Thymus (tissue), 14 donors: ENCODE data around the gene CYP2J2. TPM values are rescaled to one million over a fixed set of nuclear protein-coding genes. Genes with fewer than 3 reads are reported as not detected.
"Not testable (repeated sequence)": the region's sequence is repeated elsewhere in the genome, so short reads cannot be mapped to it uniquely, and the experiment has no call there.

ENCODE experiments used
- DNase-seq, 9 donors: peaks; one replicate each; pipeline ENCODE4 v3.0.0-alpha.2; 2013; ENCODE audit warnings: low spot score in 9 of 9, low read depth in 6 of 9, missing footprints in 1 of 9
- H3K27ac ChIP-seq, 2 donors: one replicate each; pipeline ENCODE4 v1.5.1; 2013; ENCODE audit warnings: control low read depth in 1 of 2, low read depth in 1 of 2, low read length in 1 of 2, mild to moderate bottlenecking in 1 of 2, moderate library complexity in 1 of 2
- H3K27me3 ChIP-seq, 2 donors: one replicate each; pipeline ENCODE4 v1.5.1; 2013; ENCODE audit warnings: low read length in 1 of 2; ENCODE audit not compliant: control insufficient read depth in 2 of 2, insufficient read depth in 1 of 2
- H3K36me3 ChIP-seq, 2 donors: one replicate each; pipeline ENCODE4 v1.5.1; 2013; ENCODE audit warnings: low read length in 1 of 2, mild to moderate bottlenecking in 1 of 2, moderate library complexity in 1 of 2; ENCODE audit not compliant: control insufficient read depth in 2 of 2, insufficient read depth in 2 of 2
- H3K4me1 ChIP-seq, 2 donors: one replicate each; pipeline ENCODE4 v1.5.1; 2013; ENCODE audit warnings: low read length in 2 of 2; ENCODE audit not compliant: control insufficient read depth in 2 of 2, insufficient read depth in 2 of 2
- H3K4me3 ChIP-seq, 2 donors: one replicate each; pipeline ENCODE4 v1.5.1; 2013; ENCODE audit warnings: low read length in 2 of 2, control low read depth in 1 of 2, mild to moderate bottlenecking in 1 of 2
- H3K9me3 ChIP-seq, 2 donors: one replicate each; pipeline ENCODE4 v1.5.1; 2013; ENCODE audit warnings: low read length in 1 of 2, mild to moderate bottlenecking in 1 of 2; ENCODE audit not compliant: control insufficient read depth in 2 of 2, insufficient read depth in 1 of 2
- WGBS: extraction: QIAGEN DNeasy Blood & Tissue Kit; methylation state at CpG from one replicate; pipeline ENCODE4 v1.1.7; 2013; 5-methylcytosine and 5-hydroxymethylcytosine counted together
- long read RNA-seq, 10 donors: transcript quantifications; one replicate each; lab custom pipeline, GENCODE V29; 2026
- polyA plus RNA-seq: library from polyadenylated mRNA; stranded (reverse); fragments of 200-250 nt; gene quantifications from one replicate; pipeline ENCODE4 v1.2.3, GENCODE V29; 2013
- total RNA-seq: library from RNA; stranded (reverse); fragments of 120-200 nt; gene quantifications from one replicate; pipeline ENCODE4 v1.2.4, GENCODE V29; 2013
- donor health status: healthy.

The CYP2J2 gene, protein sequence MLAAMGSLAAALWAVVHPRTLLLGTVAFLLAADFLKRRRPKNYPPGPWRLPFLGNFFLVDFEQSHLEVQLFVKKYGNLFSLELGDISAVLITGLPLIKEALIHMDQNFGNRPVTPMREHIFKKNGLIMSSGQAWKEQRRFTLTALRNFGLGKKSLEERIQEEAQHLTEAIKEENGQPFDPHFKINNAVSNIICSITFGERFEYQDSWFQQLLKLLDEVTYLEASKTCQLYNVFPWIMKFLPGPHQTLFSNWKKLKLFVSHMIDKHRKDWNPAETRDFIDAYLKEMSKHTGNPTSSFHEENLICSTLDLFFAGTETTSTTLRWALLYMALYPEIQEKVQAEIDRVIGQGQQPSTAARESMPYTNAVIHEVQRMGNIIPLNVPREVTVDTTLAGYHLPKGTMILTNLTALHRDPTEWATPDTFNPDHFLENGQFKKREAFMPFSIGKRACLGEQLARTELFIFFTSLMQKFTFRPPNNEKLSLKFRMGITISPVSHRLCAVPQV
- total RNA-seq: 1.1 TPM
- polyA plus RNA-seq: 2.8 TPM
- long read RNA-seq, donor 1: 0 reads
- long read RNA-seq, donor 2, partial matches to known transcripts: 0 of 1 reads
- long read RNA-seq, donor 2, other reads (novel, unspliced or antisense): 0 of 1 reads
- long read RNA-seq, donor 3: 0 reads
- long read RNA-seq, donor 4, partial matches to known transcripts: 0 of 1 reads
- long read RNA-seq, donor 4, other reads (novel, unspliced or antisense): 0 of 1 reads
- long read RNA-seq, donor 5: 0 reads
- long read RNA-seq, donor 6: 0 reads
- long read RNA-seq, donor 7: 0 reads
- long read RNA-seq, donor 8: 0 reads
- long read RNA-seq, donor 9: 0 reads
- long read RNA-seq, donor 10: 0 reads

DNA sequence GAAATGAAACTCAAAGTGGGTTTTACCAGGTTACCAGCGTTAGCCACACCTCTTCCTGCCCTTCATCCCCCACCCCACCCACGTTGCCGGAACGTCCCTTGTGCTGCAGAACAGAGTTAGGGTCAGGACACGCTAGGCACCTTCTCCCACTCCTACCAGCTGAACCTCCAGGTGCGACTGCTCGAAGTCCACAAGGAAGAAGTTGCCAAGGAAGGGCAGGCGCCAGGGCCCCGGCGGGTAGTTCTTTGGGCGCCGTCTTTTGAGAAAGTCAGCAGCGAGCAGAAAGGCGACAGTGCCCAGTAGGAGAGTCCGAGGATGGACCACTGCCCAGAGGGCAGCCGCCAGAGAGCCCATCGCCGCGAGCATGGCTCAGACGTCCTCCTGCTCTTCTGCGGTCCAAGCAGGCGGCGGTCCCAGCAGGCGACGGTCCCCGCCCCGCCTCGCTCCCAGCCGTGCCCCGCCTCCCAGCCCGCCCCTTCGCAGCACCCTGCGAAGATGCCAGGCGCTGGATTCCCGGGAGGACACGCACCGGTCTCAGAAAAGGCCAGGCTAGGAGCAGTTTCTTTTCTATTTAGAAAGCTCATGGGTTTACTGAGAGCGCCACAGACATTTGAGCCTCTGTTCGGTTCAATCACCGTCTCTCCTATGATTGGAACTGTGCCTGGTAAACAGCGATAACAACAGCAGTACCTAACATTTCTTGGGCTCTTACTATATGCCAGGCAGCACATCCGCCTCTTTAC is at the start of gene CYP2J2:
Gene CYP2J2 (minus strand): TSS at position 393 of the 743 bp plus-strand sequence. CDS start 27 bp downstream, at position 366.
- Histone ChIP-seq H3K27me3 (peaks cover 5 to 23% of the 10 kb centered on the region in 2 donors), H3K4me3 (peak within 1 kb of the TSS; percentile 48 to 50), H3K4me1 (no peaks in the 10 kb centered on the region), H3K36me3 (no peaks in the 10 kb centered on the region), H3K27ac (no peak within 1 kb of the TSS), H3K9me3 (no peaks in the 10 kb centered on the region)
- 3% methylated on average over 42 of the region's 42 CpGs for WGBS
- DNase-seq: peak in 4 of 9 donors; percentile 2 to 37 (median 14)

- H3K9me3 ChIP-seq: no peaks in the 10 kb centered on the region
- H3K4me3 ChIP-seq: no peak overlapping the region
- H3K27ac ChIP-seq: no peak overlapping the region
- WGBS: 98% methylated on average over 1 of the region's 1 CpG
- peaks cover 0 to 8% of the 10 kb centered on the region in 2 donors for H3K4me1 ChIP-seq
- DNase-seq: no peak
- peaks cover 0 to 13% of the 10 kb centered on the region in 2 donors for H3K27me3 ChIP-seq
- H3K36me3 ChIP-seq: no peaks in the 10 kb centered on the region
Observed at GRCh38 chr1:59973719-59974118, 47.1 kb upstream of the CYP2J2 start.

GRCh38 chr1:59972216-59972927 is 45.8 kb upstream of the CYP2J2 start:
- Histone ChIP-seq H3K27me3 (peaks cover 0 to 13% of the 10 kb centered on the region in 2 donors), H3K4me3 (no peak overlapping the region), H3K36me3 (no peaks in the 10 kb centered on the region), H3K27ac (no peak overlapping the region), H3K9me3 (no peaks in the 10 kb centered on the region), H3K4me1 (peaks cover 0 to 22% of the 10 kb centered on the region in 2 donors)
- DNase-seq: no peak
- 96% methylated on average over 20 of the region's 20 CpGs for WGBS

DNA sequence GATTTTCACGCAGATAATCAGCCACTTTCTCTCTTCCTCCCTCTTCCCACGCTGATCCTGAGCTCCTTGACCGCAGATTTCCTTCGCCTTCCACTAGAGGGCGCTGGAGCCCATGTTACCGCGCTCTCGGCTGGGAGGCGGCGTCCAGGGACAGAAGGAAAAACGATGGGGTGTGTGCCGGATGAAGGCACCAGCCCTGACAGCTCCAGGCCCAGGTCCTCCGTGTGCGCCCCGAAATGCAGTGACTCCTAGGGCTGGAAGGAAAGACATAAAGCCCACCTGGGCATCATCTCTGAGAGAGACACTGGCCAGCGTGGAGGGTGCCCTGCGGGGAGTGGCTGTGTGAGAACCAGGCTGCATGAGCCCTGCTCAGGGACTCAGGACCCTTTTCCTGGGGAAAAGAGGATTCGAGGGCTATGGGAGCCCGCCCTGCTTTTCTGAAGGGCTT is 44.9 kb upstream of the CYP2J2 start:
- Histone ChIP-seq H3K27ac (no peak overlapping the region), H3K27me3 (peaks cover 0 to 11% of the 10 kb centered on the region in 2 donors), H3K4me3 (no peak overlapping the region), H3K9me3 (no peaks in the 10 kb centered on the region), H3K36me3 (no peaks in the 10 kb centered on the region), H3K4me1 (peaks cover 0 to 28% of the 10 kb centered on the region in 2 donors)
- WGBS: 15% methylated on average over 19 of the region's 19 CpGs
- peak in 6 of 9 donors; percentile 37 to 68 (median 44) for DNase-seq

DNA sequence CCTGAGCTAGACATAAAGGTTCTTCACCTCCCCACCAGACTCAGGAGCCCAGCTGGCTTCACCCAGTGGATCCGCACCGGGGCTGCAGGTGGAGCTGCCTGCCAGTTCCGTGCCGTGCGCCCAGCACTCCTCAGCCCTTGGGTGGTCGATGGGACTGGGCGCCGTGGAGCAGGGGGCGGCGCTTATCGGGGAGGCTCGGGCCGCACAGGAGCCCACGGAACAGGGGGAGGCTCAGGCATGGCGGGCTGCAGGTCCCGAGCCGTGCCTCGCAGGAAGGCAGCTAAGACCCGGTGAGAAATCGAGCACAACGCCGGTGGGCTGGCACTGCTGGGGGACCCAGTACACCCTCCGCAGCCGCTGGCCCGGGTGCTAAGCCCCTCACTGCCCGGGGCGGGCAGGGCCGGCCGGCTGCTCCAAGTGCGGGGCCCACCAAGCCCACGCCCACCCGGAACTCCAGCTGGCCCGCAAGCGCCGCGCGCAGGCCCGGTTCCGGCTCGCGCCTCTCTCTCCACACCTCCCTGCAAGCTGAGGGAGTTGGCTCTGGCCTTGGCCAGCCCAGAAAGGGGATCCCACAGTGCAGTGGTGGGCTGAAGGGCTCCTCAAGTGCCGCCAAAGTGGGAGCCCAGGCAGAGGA is 43.1 kb upstream of the CYP2J2 start:
- H3K27me3 ChIP-seq, DNase-seq, H3K27ac ChIP-seq, H3K36me3 ChIP-seq, H3K4me3 ChIP-seq, H3K9me3 ChIP-seq: not testable (repeated sequence)
- 97% methylated on average over 42 of the region's 42 CpGs for WGBS
- peaks cover 0 to 28% of the 10 kb centered on the region in 2 donors for H3K4me1 ChIP-seq

GRCh38 chr1:59968746-59969145 is 42.2 kb upstream of the CYP2J2 start:
- peaks cover 0 to 28% of the 10 kb centered on the region in 2 donors for H3K4me1 ChIP-seq
- H3K36me3 ChIP-seq, H3K4me3 ChIP-seq, H3K27me3 ChIP-seq, H3K9me3 ChIP-seq: not testable (repeated sequence)
- peak overlapping the region in 1 of 2 donors; percentile 77 for H3K27ac ChIP-seq
- peak in 2 of 9 donors; percentile 20 to 53 for DNase-seq
- 75% methylated on average over 17 of the region's 17 CpGs for WGBS

GRCh38 chr1:59967780-59968179 is 41.2 kb upstream of the CYP2J2 start:
- peak overlapping the region; percentile 46 to 77 for H3K27ac ChIP-seq
- WGBS: 76% methylated on average over 3 of the region's 3 CpGs
- no peaks in the 10 kb centered on the region for H3K36me3 ChIP-seq
- H3K4me3 ChIP-seq: no peak overlapping the region
- no peaks in the 10 kb centered on the region for H3K9me3 ChIP-seq
- peaks cover 0 to 3% of the 10 kb centered on the region in 2 donors for H3K27me3 ChIP-seq
- peaks cover 0 to 28% of the 10 kb centered on the region in 2 donors for H3K4me1 ChIP-seq
- DNase-seq: peak in 1 of 9 donors; percentile 36

DNA sequence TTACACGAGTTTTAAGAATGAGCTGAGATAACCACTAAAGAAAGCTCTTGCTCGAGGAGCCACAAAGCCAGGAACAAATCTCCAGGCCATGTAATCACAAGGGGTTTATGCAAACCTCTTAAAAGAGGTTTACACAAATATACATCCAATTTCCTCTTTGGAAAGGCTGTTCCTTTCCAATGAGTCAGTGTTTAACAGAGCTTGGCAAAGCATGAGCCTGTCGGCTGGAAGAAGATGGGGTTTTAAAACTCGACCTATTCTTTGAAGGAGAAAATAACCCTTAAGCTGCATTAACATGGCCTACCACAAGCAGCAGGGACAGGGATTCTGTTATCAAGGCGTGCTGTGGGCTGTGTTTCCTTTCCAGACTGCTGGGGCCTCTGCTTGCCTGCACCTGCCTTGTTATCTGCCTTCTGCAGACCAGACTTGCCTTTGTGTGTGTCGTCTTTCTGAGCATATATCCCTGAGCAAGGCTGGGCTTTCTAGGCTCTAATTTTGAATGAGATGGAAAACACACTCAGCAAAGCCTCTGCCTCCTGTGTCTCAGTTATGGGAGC is 40.6 kb upstream of the CYP2J2 start:
- WGBS: 30% methylated on average over 6 of the region's 6 CpGs
- Histone ChIP-seq H3K4me1 (peaks cover 0 to 28% of the 10 kb centered on the region in 2 donors), H3K36me3 (no peaks in the 10 kb centered on the region), H3K9me3 (no peaks in the 10 kb centered on the region), H3K4me3 (no peak overlapping the region), H3K27me3 (peaks cover 0 to 3% of the 10 kb centered on the region in 2 donors), H3K27ac (peak overlapping the region; percentile 46 to 77)
- DNase-seq: peak in 4 of 9 donors; percentile 18 to 64 (median 34)
